ENCODE data around the gene PGP. TPM values are rescaled to one million over a fixed set of nuclear protein-coding genes. Genes with fewer than 3 reads are reported as not detected.
"Not testable (repeated sequence)": the region's sequence is repeated elsewhere in the genome, so short reads cannot be mapped to it uniquely, and the experiment has no call there.

Gene PGP
- total RNA-seq, 1 donor from 2014 or later, result 18.2 TPM

DNA sequence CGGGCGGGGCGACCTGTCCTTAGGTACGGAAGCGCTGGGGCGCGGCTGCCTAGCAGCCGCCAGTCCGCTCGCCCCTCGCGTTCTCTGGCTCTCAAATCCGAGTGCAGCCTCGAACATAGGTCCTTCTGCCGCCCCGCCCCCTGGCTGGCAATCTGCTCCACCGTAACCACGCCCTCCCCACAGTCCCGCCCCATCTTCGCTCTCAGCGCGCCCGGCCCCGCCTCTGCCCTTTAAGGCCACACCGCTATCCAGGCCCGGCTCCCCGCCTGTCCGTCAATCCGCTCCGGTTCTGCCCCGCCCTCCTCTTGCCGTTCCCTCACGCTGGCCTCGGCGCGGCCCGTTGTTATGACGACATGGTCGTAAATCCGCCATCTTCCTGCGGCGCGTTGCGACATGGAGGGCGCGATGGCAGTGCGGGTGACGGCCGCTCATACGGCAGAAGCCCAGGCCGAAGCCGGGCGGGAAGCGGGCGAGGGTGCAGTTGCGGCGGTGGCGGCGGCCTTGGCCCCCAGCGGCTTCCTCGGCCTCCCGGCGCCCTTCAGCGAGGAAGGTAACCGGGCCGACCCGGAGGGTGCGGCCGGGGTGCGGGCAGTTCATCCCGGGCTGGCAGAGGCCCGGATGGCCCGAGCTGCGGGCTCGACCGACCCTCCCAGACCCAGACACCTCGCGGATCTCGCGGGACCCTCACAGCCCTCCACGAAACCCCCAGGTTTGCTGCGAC lies 8.7 kb upstream of the PGP start, which contains the start of gene E4F1:
TSS of gene E4F1 (plus strand) at position 371 of the 721 bp plus-strand sequence. CDS start at position 394, 23 bp downstream.
- peak; percentile 100 for DNase-seq

DNA sequence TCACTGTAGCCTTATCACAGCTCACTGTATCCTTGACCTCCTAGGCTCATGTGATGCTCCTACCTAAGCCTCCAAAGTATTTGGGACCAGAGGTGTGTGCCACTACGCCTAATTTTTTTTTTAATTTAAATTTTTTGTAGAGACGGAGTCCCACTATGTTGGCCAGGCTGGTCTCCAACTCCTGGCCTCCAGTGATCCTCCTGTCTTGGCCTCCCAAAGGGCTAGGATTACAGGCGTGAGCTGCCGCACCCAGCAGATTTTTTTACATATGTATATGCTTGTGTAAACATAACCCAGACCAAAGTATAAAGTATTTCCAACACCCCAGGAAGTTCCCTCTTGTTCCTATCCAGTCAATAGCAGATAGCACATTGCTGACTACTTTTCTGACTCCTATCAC lies 1.7 kb upstream of the PGP start:
- no peak for DNase-seq

DNA sequence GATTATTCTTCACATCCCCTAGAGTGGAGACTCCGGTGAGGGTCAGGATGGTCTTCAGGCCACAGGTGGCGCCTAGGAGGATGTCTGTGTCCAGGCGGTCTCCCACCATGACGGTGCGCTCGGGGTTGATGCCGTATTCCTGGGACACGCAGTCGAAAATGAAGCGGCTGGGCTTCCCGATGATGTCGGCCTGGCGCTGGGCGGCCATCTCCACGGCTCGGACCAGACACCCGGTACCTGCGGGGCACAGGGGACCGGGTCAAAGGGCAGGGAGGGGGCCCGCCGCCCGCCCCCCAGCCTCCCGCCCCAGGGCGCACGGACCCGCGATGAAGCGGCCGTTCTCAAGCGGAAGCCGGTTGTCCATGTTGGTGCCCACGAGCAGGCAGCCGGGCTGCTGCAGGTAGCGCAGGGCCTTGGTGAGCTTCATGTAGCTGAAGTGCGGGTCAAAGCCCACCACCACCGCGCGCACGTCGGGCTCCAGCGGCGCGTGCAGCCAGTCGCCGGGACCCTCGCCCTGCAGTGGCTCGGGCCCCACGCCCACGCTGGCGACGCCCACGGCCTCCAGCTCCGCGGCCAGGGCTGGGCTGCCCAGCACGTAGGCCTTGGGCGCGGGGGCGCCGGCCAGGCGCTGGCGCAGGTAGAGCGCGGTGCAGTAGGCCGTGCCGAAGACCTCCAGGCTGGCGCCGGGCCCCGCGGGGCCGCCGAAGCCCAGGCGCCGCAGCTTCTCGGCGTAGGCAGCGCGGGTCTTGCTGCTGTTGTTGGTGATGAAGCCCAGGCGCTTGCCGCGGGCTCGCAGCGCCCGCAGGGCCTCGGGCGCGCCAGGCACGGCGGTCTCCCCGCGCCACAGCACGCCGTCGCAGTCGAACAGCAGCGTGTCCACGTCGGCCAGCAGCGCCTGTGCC lies 572 bp downstream of the PGP start:
- no peak for DNase-seq

DNA sequence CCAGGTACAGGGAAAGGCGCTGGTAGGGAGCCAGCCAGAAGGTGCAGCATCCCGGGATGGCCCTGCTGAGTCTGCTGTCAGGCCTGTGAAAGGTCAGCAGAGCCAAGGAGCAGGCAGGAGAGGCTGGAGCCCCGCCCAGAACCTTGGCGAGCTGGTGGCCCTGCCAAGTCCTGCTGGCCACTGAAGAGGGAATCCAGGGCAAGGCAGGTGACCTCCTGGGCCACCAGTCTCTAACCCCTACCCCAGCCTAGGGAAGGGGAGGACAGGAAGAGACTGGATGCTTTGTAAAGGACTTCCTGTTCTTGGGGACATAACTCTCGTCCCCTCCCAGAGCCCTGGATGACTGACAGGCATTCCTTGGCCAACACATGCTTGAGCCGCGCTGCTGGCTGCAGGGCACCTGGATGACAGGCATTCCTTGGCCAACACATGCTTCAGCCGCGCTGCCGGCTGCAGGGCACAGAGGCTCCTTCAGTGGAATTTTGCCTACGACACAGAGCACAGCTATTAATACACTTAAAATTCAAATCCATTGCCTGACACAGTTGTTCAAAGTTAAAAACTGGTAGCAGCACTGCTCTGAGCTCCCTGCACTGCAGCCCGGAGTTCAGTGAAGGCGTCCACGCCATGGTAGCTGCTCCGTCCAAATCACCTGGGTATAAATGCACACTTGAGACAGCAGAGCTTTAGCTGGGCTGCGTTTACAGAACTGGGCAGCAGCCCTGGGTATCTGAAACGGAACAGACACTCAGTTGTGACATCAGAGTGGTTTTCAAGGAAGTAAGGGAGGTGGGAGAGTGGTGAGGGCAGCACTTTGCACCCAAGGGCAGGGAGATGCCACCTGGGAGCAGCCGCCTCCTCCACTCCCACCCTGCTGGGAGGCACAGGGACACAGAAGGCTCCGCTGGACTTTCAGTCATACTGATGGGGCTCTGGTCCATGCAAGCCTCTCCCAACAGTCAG lies 2.0 kb downstream of the PGP start:
- DNase-seq, result peak; percentile 72

DNA sequence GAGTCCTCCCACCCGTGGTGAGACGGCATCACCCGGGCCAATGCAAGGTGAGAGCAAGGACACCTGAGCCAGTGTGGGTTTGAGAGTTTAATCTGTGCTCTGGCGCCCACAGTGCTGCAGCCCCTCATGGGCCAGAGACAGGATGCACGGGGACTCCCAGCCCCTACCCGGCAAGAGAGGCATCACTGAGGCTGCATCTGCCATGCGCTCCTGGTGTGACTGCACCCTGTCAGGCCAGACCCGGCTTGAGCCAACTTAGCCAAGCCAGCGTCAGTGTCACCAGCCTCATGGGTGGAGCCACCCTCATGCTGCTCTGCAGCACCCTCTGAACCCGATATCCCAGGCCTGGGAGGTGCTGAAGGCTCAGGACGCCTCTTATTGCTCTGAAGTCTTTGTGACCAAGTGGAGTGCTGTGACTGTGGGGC lies 2.7 kb downstream of the PGP start:
- no peak for DNase-seq

DNA sequence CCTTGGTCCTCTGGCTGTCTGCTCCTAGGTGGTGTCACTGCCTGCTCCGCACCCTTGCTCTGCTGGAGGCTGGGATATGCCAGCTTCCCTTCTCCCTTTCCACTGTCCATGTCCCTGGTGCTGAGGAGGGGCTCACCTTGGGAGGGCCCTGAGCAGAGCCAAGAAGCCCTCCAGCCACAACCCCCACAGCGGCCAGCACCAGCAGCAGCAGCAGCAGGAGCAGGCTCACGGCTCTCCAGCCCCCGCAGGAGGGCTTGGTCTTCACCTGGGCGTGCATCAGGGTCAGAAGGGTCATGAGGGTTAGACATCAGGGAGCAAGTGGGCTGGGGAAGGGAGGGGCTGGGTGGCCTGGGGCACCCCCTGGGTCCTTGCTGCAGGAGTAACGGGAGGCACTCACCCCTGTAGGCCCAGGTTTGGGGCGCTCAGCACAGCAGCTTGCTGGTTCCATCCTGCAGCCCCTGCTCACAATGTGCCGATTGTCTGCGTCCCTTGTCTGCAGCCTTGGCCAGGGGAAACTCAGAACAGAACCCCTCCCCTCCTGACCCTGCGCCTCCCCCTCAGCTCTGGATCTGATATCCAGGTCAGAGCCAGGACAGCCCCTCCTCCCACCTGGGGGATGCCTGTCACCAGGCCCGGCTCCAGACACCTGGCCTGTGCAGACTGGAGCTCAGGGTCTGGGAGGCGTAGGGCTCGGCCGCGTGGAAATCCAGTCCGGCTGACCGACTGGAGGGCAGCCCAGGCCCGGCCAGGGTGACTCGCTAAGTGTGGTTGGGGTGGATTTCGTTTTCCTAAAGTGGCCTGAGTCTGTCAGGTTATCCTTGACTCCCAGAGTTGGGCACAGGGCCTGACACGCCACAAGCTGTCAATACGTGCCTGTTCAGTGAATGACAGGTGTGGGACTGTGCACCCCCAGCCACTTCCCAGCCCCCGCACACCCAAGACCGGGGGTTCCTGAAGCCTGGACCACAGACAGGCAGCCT lies 4.0 kb downstream of the PGP start, which contains the start of gene BRICD5:
TSS of gene BRICD5 (minus strand) at position 478 of the 980 bp plus-strand sequence. CDS start at position 448, 30 bp downstream.
- DNase-seq, result no peak

DNA sequence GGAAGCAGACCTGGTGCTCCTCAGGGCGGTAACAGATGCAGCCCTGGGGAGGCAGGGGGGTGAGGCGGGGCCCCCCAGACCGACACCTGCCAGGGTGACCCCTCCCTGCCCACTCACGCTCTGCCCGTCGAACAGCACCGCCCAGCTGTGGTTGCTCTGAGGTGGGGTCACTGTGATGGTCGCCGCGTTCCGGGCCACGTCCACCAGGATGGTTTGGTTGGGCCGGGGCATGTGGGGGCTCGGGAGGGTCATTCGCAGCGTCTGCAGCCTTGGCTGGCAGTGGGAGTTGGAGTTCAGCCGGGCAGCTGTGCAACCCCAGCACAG lies 4.7 kb downstream of the PGP start:
- no peak for DNase-seq

DNA sequence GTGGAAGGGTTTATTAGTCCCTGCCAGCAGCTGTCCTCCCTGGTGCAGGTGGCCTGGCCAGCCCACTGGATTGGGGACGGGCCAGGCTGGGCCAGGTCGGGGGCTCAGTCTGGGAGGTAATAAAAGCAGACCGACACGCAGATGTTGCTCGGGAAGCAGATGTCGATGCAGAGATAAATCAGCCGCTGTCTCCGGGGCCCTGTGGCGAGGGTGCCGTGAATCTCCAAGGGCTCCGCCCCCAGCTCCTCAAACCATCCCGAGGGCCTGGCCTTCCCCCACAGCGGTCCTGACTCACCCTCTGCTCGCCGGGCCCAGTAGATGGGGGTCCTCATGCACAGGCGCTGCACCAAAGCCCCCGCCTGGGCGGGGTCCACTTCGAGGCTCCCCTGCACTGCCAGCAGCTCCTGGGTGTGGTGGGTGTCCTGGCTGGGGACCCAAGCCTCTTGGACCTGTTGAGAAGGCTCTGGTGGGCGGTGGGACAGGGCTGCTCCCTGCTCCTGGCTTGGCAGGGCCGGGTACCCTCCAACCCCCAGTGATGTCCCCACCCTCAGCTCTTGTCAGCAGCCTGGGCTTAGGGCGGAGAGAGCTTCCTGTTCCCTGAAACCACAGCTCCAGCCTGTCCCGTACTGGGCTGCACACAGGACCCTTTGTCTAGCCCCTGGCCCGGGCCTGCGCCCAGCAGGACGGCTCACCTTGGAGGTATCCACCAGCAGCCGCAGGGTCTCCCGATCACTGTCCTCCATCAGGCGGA lies 5.2 kb downstream of the PGP start:
- DNase-seq, result no peak

DNA sequence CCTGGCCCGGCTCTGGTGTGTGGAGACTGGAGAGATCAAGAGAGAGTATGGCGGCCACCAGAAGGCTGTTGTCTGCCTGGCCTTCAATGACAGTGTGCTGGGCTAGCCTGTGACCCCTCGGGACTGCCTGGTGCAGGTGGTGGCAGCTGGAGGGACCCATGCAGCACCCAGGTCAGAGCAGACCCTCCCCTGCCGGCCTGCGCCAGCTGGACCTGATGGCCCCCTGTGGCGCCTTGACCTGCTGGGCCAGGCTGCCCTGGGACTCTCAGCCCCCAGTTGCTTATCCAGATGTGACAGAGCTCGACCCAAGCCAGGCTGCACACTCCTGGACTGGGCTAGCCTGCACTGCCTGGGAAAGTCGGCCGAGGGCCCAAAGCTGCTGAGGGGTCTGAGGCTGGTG lies 5.9 kb downstream of the PGP start:
- no peak for DNase-seq

DNA sequence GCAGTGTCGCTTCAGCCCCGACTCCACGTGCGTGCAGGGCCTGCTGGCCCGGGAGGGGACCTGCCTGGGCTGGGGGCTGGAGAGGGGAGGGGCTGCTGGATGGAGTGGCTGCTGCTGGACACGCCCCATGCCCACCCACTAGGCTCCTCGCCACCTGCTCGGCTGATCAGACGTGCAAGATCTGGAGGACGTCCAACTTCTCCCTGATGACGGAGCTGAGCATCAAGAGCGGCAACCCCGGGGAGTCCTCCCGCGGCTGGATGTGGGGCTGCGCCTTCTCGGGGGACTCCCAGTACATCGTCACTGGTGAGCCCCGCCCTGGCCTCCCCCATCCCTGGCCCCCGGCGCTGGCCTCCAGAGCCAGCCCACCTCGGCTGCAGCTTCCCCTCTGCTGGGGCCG lies 6.3 kb downstream of the PGP start:
- DNase-seq, result no peak

DNA sequence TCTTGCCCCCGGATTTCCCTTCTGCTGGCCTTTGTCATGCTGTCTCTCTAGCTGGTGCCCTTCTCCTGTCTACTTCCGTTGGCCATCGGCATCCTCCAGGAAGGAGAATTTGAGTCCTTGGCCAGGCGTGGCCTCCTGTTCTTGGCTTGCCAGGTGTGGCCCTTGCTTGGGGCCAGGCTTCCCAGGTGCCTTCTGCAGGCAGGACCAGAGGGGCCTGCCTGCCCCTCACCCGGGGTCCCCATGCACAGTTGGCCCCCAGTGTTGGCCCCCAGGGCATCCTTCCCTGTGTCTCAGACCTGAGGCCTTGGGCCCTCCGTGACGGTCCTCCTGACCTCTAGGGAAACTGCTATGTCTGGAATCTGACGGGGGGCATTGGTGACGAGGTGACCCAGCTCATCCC lies 6.8 kb downstream of the PGP start:
- DNase-seq, result no peak

DNA sequence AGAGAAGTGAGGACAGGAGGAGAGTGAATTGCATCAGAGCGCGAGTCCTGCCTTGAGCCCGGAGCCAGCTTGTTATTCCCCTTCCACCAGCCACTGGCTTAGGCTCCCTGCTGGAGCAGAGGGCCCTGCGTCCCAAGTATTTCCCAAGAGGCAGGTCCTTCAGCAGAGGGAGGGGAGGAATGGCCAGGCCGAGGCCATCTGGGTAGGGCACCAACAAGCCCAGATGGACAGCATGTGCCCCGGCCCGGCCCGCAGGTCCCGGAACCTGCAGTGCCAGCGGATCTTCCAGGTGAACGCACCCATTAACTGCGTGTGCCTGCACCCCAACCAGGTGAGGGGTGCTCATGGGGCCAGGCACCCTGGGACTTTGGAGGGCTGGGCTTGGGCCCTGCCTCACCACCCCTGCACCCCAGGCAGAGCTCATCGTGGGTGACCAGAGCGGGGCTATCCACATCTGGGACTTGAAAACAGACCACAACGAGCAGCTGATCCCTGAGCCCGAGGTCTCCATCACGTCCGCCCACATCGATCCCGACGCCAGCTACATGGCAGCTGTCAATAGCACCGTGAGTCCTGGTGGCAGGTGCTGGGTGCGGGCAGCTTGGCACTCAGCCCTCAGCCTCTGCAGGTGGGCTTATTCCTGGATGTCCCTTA lies 7.7 kb downstream of the PGP start:
- no peak for DNase-seq

DNA sequence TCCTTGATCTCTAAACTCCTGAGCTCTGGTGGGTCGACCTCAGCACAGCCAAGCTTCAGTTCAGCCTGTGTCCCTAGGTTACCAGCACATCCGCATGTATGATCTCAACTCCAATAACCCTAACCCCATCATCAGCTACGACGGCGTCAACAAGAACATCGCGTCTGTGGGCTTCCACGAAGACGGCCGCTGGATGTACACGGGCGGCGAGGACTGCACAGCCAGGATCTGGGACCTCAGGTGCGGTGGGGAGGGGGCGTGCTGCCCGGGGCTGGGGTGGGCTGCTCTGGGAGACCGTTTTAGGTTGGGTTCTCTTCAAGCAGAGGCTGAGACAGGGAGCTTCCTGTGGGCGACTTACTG lies 8.2 kb downstream of the PGP start:
- no peak for DNase-seq

DNA sequence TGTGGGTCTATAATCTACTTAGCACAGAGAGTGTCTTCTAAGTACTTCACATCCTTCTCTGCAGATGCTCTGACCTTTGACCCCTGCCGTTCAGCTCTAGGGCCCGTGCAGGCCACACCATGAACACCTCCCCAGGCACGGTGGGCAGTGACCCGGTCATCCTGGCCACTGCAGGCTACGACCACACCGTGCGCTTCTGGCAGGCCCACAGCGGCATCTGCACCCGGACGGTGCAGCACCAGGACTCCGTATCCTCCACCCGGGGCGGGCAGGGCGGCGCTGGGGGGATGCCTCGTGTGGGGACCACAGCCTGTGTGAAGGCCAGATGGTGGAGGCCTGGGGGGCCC lies 8.7 kb downstream of the PGP start:
- no peak for DNase-seq

DNA sequence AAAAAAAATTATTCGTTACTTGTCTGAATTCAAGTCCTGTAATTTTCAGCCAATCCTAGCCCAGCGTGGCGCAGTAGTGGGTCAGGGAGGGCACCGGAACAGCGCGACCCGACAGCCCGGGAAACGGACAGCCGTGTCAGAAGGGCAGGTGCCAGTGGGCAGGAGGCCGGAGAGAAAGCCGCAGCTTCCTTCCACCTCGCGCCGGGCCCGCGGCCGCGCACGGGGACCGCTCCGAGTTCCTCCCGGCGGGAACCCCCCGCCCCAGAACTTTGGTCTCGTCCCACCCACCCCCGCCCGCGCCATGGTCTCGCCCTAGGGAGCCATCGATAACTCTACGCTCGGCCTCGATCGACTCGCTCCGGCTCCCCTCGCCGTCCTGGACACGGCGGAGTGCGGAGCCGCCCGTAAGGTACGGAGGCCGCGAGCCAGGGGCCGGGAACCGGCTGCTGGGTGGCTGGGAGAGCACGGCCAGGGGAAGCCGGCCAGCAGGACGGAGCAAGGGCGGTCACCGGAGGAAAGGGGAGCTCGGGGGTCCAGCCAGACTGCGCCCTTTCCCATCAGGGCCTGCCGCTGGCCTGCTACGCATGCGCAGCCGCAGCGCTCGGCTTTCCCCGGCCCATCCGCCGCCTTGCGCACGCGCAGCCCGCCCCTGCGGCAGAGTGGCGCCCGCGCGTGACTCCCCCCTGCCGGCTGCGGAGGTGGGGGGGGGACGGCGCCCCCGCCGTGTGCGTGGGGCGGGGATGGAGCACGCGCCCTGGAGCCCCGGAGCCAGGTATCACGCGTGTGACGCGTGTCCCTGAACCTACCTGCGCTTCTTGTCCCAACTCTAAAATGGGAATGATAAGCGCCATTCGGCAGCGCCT lies 9.3 kb downstream of the PGP start, which contains the start of gene MLST8:
TSS of gene MLST8 (plus strand) at position 351 of the 863 bp plus-strand sequence. CDS start 632 bp downstream, outside the sequence.
- DNase-seq, result peak; percentile 94

DNA sequence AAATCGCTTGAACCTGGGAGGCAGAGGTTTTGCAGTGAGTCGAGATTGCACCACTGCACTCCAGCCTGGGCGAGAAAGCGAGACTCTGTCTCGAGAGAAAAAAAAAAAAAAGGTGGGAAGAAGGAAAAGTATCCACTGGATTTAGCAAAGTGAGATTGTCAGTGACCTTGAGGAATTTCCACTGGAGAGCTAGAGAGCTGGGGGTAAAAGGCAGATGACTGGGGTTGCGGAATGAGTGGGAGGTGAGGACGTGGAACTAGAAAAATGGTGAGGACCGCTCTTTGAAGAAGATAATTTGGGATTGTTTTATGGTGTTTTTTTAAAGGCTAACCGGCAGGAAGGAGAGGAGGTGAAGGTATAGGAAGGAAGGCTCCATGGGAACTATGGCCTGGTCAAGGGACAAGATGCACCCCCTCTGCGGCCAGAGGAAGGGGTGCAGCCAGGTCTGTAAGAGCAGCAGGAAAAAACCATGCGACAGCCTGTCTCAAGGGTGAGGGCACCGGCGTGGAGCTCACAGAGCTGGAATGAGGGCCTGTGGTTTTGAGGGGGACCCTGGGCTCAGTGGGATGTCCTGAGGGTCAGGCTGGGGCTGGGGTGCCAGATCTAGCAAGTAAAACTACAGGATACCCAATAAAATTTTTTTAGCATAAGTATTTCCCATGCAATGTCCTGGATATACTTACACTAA lies 10.1 kb downstream of the PGP start:
- DNase-seq, result no peak

DNA sequence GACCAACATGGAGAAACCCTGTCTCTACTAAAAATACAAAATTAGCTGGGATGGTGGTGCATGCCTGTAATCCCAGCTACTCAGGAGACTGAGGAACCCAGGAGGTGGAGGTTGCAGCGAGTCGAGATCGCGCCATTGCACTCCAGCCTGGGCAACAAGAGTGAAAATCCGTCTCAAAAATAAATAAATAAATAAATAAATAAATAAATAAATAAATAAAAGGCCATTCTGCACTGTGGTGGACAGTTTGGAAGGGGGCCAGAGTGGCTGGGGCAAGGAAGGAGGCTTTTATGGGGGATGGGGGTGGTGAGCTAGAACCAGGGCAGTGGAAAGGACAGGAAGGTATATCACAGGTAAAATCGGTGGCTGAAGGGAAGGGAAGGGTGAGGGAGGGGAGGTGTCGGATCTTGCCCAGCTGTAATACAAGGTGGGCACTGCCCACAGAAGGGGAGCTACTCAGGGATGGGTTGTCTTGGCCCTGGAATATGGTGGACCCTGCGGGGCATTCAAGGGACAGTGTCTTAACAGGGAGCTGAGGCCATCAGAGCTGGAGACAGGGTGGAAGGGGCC lies 11.4 kb downstream of the PGP start:
- DNase-seq, result not testable (repeated sequence)

DNA sequence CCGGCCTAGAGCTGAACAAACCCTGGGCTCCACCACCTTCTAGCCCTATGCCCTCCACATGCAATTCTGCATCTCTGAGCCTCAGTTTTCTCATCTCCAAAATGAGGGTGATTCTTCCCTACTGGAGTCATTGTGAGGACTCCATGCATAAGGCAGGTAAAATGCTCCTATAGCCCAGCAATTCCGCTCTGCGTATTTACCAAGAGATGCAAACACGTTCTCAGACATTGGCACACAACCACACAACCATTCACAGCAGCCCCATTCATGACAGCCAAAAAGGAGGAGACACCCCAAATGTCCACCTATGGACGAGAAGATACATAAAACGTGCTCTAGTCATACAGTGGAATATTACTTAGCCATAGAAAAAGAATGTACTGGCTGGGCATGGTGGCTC lies 14.3 kb downstream of the PGP start:
- DNase-seq, result no peak

Measured in tongue (tissue), 2 donors.